ENCODE measurements around the gene APIP. TPM values are rescaled to one million over a fixed set of nuclear protein-coding genes. Genes with fewer than 3 reads are reported as not detected.

APIP gene
- total RNA-seq, 2 experiments from 2014 or later, result 21.9 to 25.5 TPM

GRCh38 chr11:34940026-34940677 lies 24.0 kb upstream of the APIP start:
- H3K9me3 Mint-ChIP-seq, result peaks cover 2% of the 10 kb centered on the region

GRCh38 chr11:34938611-34939010 lies 22.4 kb upstream of the APIP start:
- H3K27me3 Mint-ChIP-seq, result no peaks in the 10 kb centered on the region
- no peak overlapping the region for H3K27ac Mint-ChIP-seq
- POLR2A ChIA-PET, result interaction anchor here (1.1 kb wide), 1 partner anchor 371 kb away, joined by 3 read pairs; no protein-coding TSS in a partner anchor
- H3K9me3 Mint-ChIP-seq, result no peaks in the 10 kb centered on the region
- H3K4me1 Mint-ChIP-seq, result peaks cover 19% of the 10 kb centered on the region
- no peak for DNase-seq
- H3K36me3 Mint-ChIP-seq (ENCODE audit: low read depth), result peaks cover 14% of the 10 kb centered on the region
- CTCF ChIA-PET, result no interaction called here
- H3K4me3 Mint-ChIP-seq, result no peak overlapping the region

More at GRCh38 chr11:34940026-34940677, 24.0 kb upstream of the APIP start:
- ChIA-PET CTCF (interaction anchor here (0.8 kb wide), 1 partner anchor 14 kb away, joined by 3 read pairs; no protein-coding TSS in a partner anchor), POLR2A (interaction anchor here (0.6 kb wide), 1 partner anchor 35 kb away, joined by 3 read pairs; no protein-coding TSS in a partner anchor)
- no peak for DNase-seq
- Mint-ChIP-seq H3K27me3 (no peaks in the 10 kb centered on the region), H3K36me3 (ENCODE audit: low read depth) (peaks cover 15% of the 10 kb centered on the region), H3K4me1 (peaks cover 19% of the 10 kb centered on the region), H3K27ac (no peak overlapping the region), H3K4me3 (no peak overlapping the region)

- ChIA-PET CTCF (no interaction called here), POLR2A (no interaction called here)
- Mint-ChIP-seq H3K36me3 (ENCODE audit: low read depth) (peaks cover 23% of the 10 kb centered on the region), H3K27me3 (no peaks in the 10 kb centered on the region), H3K9me3 (no peaks in the 10 kb centered on the region), H3K4me1 (peaks cover 19% of the 10 kb centered on the region), H3K4me3 (no peak overlapping the region), H3K27ac (no peak overlapping the region)
- DNase-seq, result no peak
Observed at GRCh38 chr11:34936945-34937629, 20.9 kb upstream of the APIP start.

GRCh38 chr11:34929794-34930763 lies 13.9 kb upstream of the APIP start:
- ChIA-PET POLR2A (interaction anchor here (1.0 to 1.1 kb wide), 2 partner anchors 12 to 14 kb away, joined by 3 read pairs; partner anchors contain the start of genes APIP and PDHX), CTCF (interaction anchor here (1.0 to 3.9 kb wide), 4 partner anchors 54 to 462 kb away, joined by 3 to 42 read pairs (median 4); no protein-coding TSS in a partner anchor)

GRCh38 chr11:34928960-34929680 lies 12.9 kb upstream of the APIP start:
- no peaks in the 10 kb centered on the region for H3K9me3 Mint-ChIP-seq
- H3K4me1 Mint-ChIP-seq, result peaks cover 13% of the 10 kb centered on the region
- ChIA-PET POLR2A (interaction anchor here (1.0 to 1.1 kb wide), 2 partner anchors 11 to 13 kb away, joined by 3 read pairs; partner anchors contain the start of genes APIP and PDHX), CTCF (interaction anchor here (0.7 to 3.9 kb wide), 9 partner anchors 13 to 476 kb away, joined by 3 to 42 read pairs (median 3); no protein-coding TSS in a partner anchor)
- H3K27me3 Mint-ChIP-seq, result no peaks in the 10 kb centered on the region
- H3K4me3 Mint-ChIP-seq, result no peak overlapping the region
- no peak for DNase-seq
- no peak overlapping the region for H3K27ac Mint-ChIP-seq
- peaks cover 18% of the 10 kb centered on the region for H3K36me3 Mint-ChIP-seq (ENCODE audit: low read depth)

More at GRCh38 chr11:34929794-34930763, 13.9 kb upstream of the APIP start:
- H3K27me3 Mint-ChIP-seq, result no peaks in the 10 kb centered on the region
- peaks cover 20% of the 10 kb centered on the region for H3K36me3 Mint-ChIP-seq (ENCODE audit: low read depth)
- no peak overlapping the region for H3K27ac Mint-ChIP-seq
- H3K9me3 Mint-ChIP-seq, result no peaks in the 10 kb centered on the region
- no peak for DNase-seq
- peaks cover 13% of the 10 kb centered on the region for H3K4me1 Mint-ChIP-seq
- no peak overlapping the region for H3K4me3 Mint-ChIP-seq

- H3K4me3 Mint-ChIP-seq, result no peak overlapping the region
- no peaks in the 10 kb centered on the region for H3K27me3 Mint-ChIP-seq
- peaks cover 13% of the 10 kb centered on the region for H3K4me1 Mint-ChIP-seq
- no peak overlapping the region for H3K27ac Mint-ChIP-seq
- ChIA-PET POLR2A (interaction anchor here (1.1 kb wide), 1 partner anchor 12 kb away, joined by 3 read pairs; the partner anchor contains the start of genes APIP and PDHX), CTCF (interaction anchor here (0.7 to 3.9 kb wide), 9 partner anchors 14 to 477 kb away, joined by 3 to 42 read pairs (median 3); no protein-coding TSS in a partner anchor)
- H3K36me3 Mint-ChIP-seq (ENCODE audit: low read depth), result peaks cover 15% of the 10 kb centered on the region
- DNase-seq, result no peak
- H3K9me3 Mint-ChIP-seq, result no peaks in the 10 kb centered on the region
Observed at GRCh38 chr11:34928268-34928959, 12.2 kb upstream of the APIP start.

- Mint-ChIP-seq H3K27me3 (no peaks in the 10 kb centered on the region), H3K36me3 (ENCODE audit: low read depth) (peaks cover 7% of the 10 kb centered on the region), H3K4me3 (no peak overlapping the region), H3K4me1 (peaks cover 13% of the 10 kb centered on the region), H3K9me3 (no peaks in the 10 kb centered on the region), H3K27ac (no peak overlapping the region)
- ChIA-PET CTCF (interaction anchor here (0.7 to 3.9 kb wide), 17 partner anchors 8 to 559 kb away, joined by 3 to 42 read pairs (median 4); no protein-coding TSS in a partner anchor), POLR2A (interaction anchor here (2.7 kb wide), 1 partner anchor 10 kb away, joined by 13 read pairs; the partner anchor contains the start of genes APIP and PDHX)
- no peak for DNase-seq
Observed at GRCh38 chr11:34926831-34927132, 10.6 kb upstream of the APIP start.

- H3K4me1 Mint-ChIP-seq, result peaks cover 13% of the 10 kb centered on the region
- no peak for DNase-seq
- H3K36me3 Mint-ChIP-seq (ENCODE audit: low read depth), result peaks cover 5% of the 10 kb centered on the region
- POLR2A ChIA-PET, result interaction anchor here (2.7 kb wide), 1 partner anchor 10 kb away, joined by 13 read pairs; the partner anchor contains the start of genes APIP and PDHX
- H3K27me3 Mint-ChIP-seq, result no peaks in the 10 kb centered on the region
- no peak overlapping the region for H3K4me3 Mint-ChIP-seq
- H3K9me3 Mint-ChIP-seq, result no peaks in the 10 kb centered on the region
- CTCF ChIA-PET, result interaction anchor here (0.7 to 3.9 kb wide), 18 partner anchors 9 to 559 kb away, joined by 3 to 42 read pairs (median 4); no protein-coding TSS in a partner anchor
- no peak overlapping the region for H3K27ac Mint-ChIP-seq
Observed at GRCh38 chr11:34926101-34926830, 10.1 kb upstream of the APIP start.

GRCh38 chr11:34924714-34925113 lies 8.5 kb upstream of the APIP start:
- ChIA-PET CTCF (interaction anchor here (0.7 to 1.6 kb wide), 9 partner anchors 9 to 467 kb away, joined by 3 to 24 read pairs (median 4); partner anchors contain the start of genes APIP and PDHX), POLR2A (interaction anchor here (2.7 kb wide), 1 partner anchor 8 kb away, joined by 13 read pairs; the partner anchor contains the start of genes APIP and PDHX)
- no peaks in the 10 kb centered on the region for H3K27me3 Mint-ChIP-seq
- H3K9me3 Mint-ChIP-seq, result no peaks in the 10 kb centered on the region
- no peak for DNase-seq
- H3K4me3 Mint-ChIP-seq, result no peak overlapping the region
- no peak overlapping the region for H3K27ac Mint-ChIP-seq
- H3K4me1 Mint-ChIP-seq, result peaks cover 9% of the 10 kb centered on the region
- peaks cover 4% of the 10 kb centered on the region for H3K36me3 Mint-ChIP-seq (ENCODE audit: low read depth)

- no peak for DNase-seq
- ChIA-PET POLR2A (no interaction called here), CTCF (interaction anchor here (3.4 kb wide), 1 partner anchor 471 kb away, joined by 17 read pairs; no protein-coding TSS in a partner anchor)
- H3K9me3 Mint-ChIP-seq, result no peaks in the 10 kb centered on the region
- H3K4me3 Mint-ChIP-seq, result no peak overlapping the region
- H3K4me1 Mint-ChIP-seq, result peaks cover 24% of the 10 kb centered on the region
- H3K27me3 Mint-ChIP-seq, result no peaks in the 10 kb centered on the region
- no peak overlapping the region for H3K27ac Mint-ChIP-seq
- peaks cover 2% of the 10 kb centered on the region for H3K36me3 Mint-ChIP-seq (ENCODE audit: low read depth)
Observed at GRCh38 chr11:34921156-34921555, 5.0 kb upstream of the APIP start.

Data from activated CD4-positive, alpha-beta memory T cell treated with anti-CD3 and anti-CD28 coated beads, Interleukin-2, amount 10 ng/mL, durations not matched to agents 7 days and 5 days (primary cell).